Measurements from ENCODE around the gene NEBL.

NEBL gene

GRCh38 chr10:20847512-20847911 lies 49.6 kb downstream of the NEBL start:
- no peak overlapping the region for H3K4me3 ChIP-seq (ENCODE audit: low read depth, low read length)
- TF ChIP-seq, protein P1, sequence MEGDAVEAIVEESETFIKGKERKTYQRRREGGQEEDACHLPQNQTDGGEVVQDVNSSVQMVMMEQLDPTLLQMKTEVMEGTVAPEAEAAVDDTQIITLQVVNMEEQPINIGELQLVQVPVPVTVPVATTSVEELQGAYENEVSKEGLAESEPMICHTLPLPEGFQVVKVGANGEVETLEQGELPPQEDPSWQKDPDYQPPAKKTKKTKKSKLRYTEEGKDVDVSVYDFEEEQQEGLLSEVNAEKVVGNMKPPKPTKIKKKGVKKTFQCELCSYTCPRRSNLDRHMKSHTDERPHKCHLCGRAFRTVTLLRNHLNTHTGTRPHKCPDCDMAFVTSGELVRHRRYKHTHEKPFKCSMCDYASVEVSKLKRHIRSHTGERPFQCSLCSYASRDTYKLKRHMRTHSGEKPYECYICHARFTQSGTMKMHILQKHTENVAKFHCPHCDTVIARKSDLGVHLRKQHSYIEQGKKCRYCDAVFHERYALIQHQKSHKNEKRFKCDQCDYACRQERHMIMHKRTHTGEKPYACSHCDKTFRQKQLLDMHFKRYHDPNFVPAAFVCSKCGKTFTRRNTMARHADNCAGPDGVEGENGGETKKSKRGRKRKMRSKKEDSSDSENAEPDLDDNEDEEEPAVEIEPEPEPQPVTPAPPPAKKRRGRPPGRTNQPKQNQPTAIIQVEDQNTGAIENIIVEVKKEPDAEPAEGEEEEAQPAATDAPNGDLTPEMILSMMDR (conservative IDR thresholded peaks at IDR 0.05; ENCODE audit: low read depth, low read length): no peak
- no peak for DNase-seq (ENCODE audit: low read depth)

DNA sequence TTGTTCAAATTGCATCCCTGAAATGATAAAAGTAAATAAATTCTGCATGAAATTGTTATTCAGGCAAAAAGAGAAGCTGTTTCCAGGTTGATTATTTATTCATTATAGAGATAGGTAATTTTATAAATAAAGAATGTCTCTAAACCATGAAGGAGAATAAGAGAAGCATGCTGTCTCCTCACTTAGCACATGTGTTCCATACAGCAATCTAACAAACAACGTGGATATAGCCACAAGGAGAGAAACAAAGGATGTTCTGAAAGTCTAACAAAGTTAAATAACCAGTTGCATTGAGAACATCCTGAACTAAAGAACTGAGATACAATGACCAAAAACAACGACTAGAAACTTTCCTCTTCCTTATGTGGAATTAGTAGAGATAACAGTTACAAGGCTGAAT lies 50.8 kb downstream of the NEBL start:
- TF ChIP-seq, protein P1 (conservative IDR thresholded peaks at IDR 0.05; ENCODE audit: low read depth, low read length): no peak
- no peak overlapping the region for H3K4me3 ChIP-seq (ENCODE audit: low read depth, low read length)
- no peak for DNase-seq (ENCODE audit: low read depth)

GRCh38 chr10:20841419-20841818 lies 55.7 kb downstream of the NEBL start:
- TF ChIP-seq, protein P1 (conservative IDR thresholded peaks at IDR 0.05; ENCODE audit: low read depth, low read length): no peak
- DNase-seq (ENCODE audit: low read depth): no peak
- no peak overlapping the region for H3K4me3 ChIP-seq (ENCODE audit: low read depth, low read length)

DNA sequence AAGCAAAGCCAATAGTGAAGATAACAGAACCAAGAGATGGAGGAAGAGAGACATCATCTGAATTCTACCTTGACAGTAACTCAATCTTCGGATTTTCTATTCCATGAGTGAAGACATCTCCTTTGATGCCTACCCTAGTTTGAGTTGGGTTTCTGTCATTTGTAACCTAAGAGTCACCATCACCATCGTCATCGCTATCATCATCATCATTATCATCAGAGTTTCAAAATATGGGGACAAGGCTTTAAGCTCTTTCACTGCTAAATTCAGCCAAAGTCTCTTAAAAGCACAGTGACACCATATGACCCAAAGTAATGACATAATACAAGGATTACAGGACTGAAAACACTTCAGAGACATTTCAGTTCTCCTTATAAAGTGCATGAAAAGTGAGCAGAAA lies 57.2 kb downstream of the NEBL start:
- TF ChIP-seq, protein P1 (conservative IDR thresholded peaks at IDR 0.05; ENCODE audit: low read depth, low read length): no peak
- H3K4me3 ChIP-seq (ENCODE audit: low read depth, low read length): no peak overlapping the region
- no peak for DNase-seq (ENCODE audit: low read depth)

GRCh38 chr10:20839141-20839540 lies 58.0 kb downstream of the NEBL start:
- DNase-seq (ENCODE audit: low read depth): peak; percentile 10
- TF ChIP-seq, protein P1 (conservative IDR thresholded peaks at IDR 0.05; ENCODE audit: low read depth, low read length): no peak
- no peak overlapping the region for H3K4me3 ChIP-seq (ENCODE audit: low read depth, low read length)

- TF ChIP-seq, protein P1 (conservative IDR thresholded peaks at IDR 0.05; ENCODE audit: low read depth, low read length): no peak
- DNase-seq (ENCODE audit: low read depth): no peak
Measured at GRCh38 chr10:20836401-20836800, 60.7 kb downstream of the NEBL start.

DNA sequence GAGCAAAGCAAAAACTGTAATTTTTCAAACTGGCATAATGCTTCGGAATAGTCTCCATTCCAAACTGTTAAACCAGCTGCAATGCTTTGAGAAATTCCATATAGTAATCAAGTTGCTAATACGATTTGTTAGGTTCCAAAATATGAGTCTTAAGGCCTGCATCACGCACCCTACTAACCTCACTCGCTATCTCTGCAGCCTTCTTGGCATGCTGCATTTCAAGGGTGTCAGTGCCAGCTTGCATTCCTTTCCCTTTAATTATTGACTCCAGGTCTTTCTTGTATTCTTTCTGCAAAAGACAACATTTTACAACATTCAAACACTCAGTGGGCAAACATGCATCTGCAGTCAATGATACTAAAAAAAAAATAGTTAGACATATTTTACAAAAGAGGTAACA lies 61.8 kb downstream of the NEBL start:
- TF ChIP-seq, protein P1 (conservative IDR thresholded peaks at IDR 0.05; ENCODE audit: low read depth, low read length): no peak
- DNase-seq (ENCODE audit: low read depth): no peak
- H3K4me3 ChIP-seq (ENCODE audit: low read depth, low read length): no peak overlapping the region

More at GRCh38 chr10:20836401-20836800, 60.7 kb downstream of the NEBL start:
- H3K4me3 ChIP-seq (ENCODE audit: low read depth, low read length): no peak overlapping the region
